ENCODE measurements around the gene ZNF792. TPM values are rescaled to one million over a fixed set of nuclear protein-coding genes. Genes with fewer than 3 reads are reported as not detected.
"Not testable (repeated sequence)": the region's sequence is repeated elsewhere in the genome, so short reads cannot be mapped to it uniquely, and the experiment has no call there.

The ZNF792 gene
- polyA plus RNA-seq, 1 experiment = 4.0 TPM

DNA sequence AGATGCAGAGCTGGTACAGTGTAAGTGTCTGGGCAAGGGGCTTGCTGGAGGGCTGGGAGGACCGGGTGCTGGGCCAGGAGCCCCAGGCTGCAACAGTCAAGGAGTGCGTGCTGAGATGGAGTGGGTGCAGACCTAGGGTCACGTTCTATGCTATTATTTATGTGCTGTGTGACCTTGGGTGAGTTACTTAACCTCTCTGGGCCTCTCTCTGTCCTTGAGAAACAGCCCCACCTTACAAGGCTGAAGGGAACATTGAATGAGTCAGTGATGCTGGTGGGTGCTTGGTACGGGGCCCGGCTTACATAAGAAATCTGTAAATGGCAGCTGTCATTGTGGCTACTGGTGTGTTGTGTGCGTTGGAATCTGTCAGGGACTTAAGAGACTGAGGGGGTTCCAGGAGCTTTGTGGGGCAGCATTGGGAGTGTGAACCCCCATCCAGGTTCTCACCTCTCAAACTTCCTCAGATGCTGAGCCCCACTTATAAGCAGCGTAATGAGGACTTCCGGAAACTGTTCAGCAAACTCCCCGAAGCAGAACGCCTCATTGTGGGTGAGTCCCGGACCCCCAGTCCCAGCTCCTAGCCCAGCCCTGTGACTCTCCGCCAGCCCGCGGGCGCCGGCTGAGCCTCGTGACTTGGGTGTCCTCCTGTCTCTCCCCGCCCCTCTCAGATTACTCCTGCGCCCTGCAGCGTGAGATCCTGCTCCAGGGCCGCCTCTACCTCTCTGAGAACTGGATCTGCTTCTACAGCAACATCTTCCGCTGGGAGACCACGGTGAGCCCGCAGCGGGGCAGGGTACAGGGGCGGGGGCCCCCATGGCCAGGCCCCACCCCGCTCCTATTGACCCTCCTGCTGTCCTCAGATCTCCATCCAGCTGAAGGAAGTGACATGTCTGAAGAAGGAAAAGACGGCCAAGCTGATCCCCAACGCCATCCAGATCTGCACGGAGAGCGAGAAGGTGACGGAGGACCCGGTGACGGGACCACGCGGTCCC, 45.7 kb upstream of the ZNF792 start:
- CTCF ChIA-PET = interaction anchor here (1.1 to 1.4 kb wide), 2 partner anchors 37 to 58 kb away, joined by 5 to 7 read pairs; no protein-coding TSS in a partner anchor
- DNase-seq (ENCODE audit: low read depth, low spot score) = no peak
- TF ChIP-seq, protein P1, sequence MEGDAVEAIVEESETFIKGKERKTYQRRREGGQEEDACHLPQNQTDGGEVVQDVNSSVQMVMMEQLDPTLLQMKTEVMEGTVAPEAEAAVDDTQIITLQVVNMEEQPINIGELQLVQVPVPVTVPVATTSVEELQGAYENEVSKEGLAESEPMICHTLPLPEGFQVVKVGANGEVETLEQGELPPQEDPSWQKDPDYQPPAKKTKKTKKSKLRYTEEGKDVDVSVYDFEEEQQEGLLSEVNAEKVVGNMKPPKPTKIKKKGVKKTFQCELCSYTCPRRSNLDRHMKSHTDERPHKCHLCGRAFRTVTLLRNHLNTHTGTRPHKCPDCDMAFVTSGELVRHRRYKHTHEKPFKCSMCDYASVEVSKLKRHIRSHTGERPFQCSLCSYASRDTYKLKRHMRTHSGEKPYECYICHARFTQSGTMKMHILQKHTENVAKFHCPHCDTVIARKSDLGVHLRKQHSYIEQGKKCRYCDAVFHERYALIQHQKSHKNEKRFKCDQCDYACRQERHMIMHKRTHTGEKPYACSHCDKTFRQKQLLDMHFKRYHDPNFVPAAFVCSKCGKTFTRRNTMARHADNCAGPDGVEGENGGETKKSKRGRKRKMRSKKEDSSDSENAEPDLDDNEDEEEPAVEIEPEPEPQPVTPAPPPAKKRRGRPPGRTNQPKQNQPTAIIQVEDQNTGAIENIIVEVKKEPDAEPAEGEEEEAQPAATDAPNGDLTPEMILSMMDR (IDR thresholded peaks at IDR 0.05; ENCODE audit: low read depth, low read length) = no peak

DNA sequence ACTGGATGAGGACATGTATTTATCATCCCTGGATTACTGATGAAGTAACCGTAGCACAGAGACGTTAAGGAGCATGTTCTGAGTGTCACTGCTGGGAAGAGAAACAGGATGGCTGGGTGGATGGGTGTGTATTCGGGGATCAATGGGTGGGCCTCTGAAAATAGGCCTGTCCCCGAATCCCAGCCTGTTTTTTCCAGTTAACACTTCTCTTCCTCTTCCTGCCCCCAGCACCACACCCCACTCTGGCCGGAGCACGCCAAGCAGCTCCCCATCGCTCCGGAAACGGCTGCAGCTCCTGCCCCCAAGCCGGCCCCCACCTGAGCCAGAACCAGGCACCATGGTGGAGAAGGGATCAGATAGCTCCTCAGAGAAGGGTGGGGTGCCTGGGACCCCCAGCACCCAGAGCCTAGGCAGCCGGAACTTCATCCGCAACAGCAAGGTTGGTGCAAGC, 44.9 kb upstream of the ZNF792 start:
- TF ChIP-seq, protein P1 (IDR thresholded peaks at IDR 0.05; ENCODE audit: low read depth, low read length) = no peak
- no peak overlapping the region for H3K4me3 ChIP-seq (ENCODE audit: low read depth, low read length)
- DNase-seq (ENCODE audit: low read depth, low spot score) = no peak
- POLR2A ChIA-PET = no interaction called here
- CTCF ChIA-PET = interaction anchor here (1.1 to 1.4 kb wide), 3 partner anchors 36 to 106 kb away, joined by 4 to 7 read pairs (median 5); no protein-coding TSS in a partner anchor
- H3K27ac ChIP-seq (ENCODE audit: low read depth, low read length) = no peak overlapping the region
- H3K9me3 ChIP-seq (ENCODE audit: control insufficient read depth, insufficient read depth, low read length) = no peaks in the 10 kb centered on the region; the same call in 1 of the 2 replicates
- H3K27me3 ChIP-seq (ENCODE audit: control insufficient read depth, insufficient read depth, low read length) = no peaks in the 10 kb centered on the region

More for the DNA sequence above, 45.7 kb upstream of the ZNF792 start:
- H3K27ac ChIP-seq (ENCODE audit: low read depth, low read length) = no peak overlapping the region
- no peaks in the 10 kb centered on the region for H3K27me3 ChIP-seq (ENCODE audit: control insufficient read depth, insufficient read depth, low read length)
- no peaks in the 10 kb centered on the region; the same call in 1 of the 2 replicates for H3K9me3 ChIP-seq (ENCODE audit: control insufficient read depth, insufficient read depth, low read length)
- POLR2A ChIA-PET = no interaction called here
- no peak overlapping the region for H3K4me3 ChIP-seq (ENCODE audit: low read depth, low read length)

DNA sequence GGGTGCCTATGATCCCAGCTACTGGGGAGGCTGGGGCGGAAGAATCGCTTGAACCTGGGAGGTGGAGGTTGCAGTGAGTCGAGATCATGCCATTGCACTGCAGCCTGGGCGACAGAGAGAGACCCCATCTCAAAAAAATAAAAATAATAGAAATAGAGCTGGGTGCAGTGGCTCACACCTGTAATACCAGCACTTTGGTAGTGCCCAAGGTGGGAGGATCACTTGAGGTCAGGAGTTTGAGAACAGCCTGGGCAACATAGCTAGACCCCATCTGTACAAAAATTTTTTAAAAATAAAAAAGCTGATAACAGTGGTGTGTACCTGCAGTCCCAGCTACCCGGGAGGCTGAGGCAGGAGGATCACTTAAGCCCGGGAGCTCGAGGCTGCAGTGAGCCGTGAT, 43.4 kb upstream of the ZNF792 start:
- CTCF ChIA-PET = interaction anchor here (1.4 to 1.8 kb wide), 2 partner anchors 37 to 107 kb away, joined by 4 to 6 read pairs; no protein-coding TSS in a partner anchor
- H3K9me3 ChIP-seq (ENCODE audit: control insufficient read depth, insufficient read depth, low read length); H3K27ac ChIP-seq (ENCODE audit: low read depth, low read length); DNase-seq (ENCODE audit: low read depth, low spot score); POLR2A ChIA-PET; H3K4me3 ChIP-seq (ENCODE audit: low read depth, low read length); H3K27me3 ChIP-seq (ENCODE audit: control insufficient read depth, insufficient read depth, low read length): not testable (repeated sequence)

DNA sequence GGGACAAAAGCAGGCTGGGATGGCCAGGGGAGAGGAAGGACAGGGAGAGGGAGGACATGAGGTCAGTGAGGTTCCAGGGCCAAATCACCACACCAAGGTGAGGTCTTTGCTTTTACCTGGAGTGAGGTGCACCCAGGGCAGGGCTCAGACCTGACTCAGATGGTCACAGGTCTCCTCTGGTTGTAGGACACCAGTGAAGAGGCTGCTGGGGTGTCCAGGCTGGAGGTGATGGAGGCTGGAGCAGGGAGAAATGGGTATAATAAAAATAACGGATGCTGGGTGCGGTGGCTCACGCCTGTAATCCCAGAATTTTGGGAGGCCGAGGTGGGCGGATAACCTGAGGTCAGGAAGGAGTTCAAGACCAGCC, 43.0 kb upstream of the ZNF792 start:
- Histone ChIP-seq H3K9me3 (ENCODE audit: control insufficient read depth, insufficient read depth, low read length) (no peaks in the 10 kb centered on the region; the same call in 1 of the 2 replicates), H3K27ac (ENCODE audit: low read depth, low read length) (no peak overlapping the region), H3K27me3 (ENCODE audit: control insufficient read depth, insufficient read depth, low read length) (no peaks in the 10 kb centered on the region), H3K4me3 (ENCODE audit: low read depth, low read length) (no peak overlapping the region)
- TF ChIP-seq, protein P1 (IDR thresholded peaks at IDR 0.05; ENCODE audit: low read depth, low read length) = no peak
- no peak for DNase-seq (ENCODE audit: low read depth, low spot score)
- ChIA-PET POLR2A (no interaction called here), CTCF (interaction anchor here (1.2 to 1.8 kb wide), 2 partner anchors 34 to 37 kb away, joined by 6 to 7 read pairs; no protein-coding TSS in a partner anchor)

DNA sequence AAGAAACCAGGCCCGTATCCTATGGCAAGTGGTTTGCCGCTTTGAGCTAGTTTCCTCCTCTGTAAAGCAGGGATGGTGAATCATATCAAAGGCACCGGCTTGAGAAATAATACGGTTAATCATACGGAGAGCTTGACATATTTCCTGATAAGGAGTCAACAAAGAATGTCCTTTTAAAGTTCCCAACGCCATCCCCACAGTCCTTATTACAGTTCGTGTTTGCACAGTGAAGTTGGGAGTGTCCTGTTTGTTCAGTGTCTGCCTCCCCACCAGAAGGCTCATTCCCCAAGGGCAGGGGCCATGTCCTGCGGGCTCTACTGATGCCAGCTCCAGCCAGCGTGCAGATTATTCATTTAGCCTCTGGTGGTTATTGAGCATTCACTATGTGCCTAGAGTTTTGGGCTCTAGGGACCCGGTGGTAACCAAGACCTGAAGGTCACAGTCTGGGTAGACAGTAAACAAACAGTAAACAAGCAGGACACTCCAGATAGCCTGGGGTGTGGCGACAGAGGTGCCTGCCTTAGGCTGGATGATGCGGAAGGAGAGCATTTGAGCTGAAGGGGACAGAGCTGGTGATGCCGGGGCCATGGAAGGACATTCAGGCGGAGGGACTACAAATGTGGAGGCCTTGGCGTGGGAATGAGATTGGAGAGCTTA, 42.4 kb upstream of the ZNF792 start:
- CTCF ChIA-PET = interaction anchor here (0.9 to 1.8 kb wide), 6 partner anchors 32 to 134 kb away, joined by 3 to 7 read pairs (median 6); partner anchors contain the start of gene LGI4
- Histone ChIP-seq H3K4me3 (ENCODE audit: low read depth, low read length) (no peak overlapping the region), H3K9me3 (ENCODE audit: control insufficient read depth, insufficient read depth, low read length) (no peaks in the 10 kb centered on the region; the same call in 1 of the 2 replicates), H3K27ac (ENCODE audit: low read depth, low read length) (no peak overlapping the region), H3K27me3 (ENCODE audit: control insufficient read depth, insufficient read depth, low read length) (no peaks in the 10 kb centered on the region)
- POLR2A ChIA-PET = interaction anchor here (0.5 kb wide), 1 partner anchor 680 kb away, joined by 3 read pairs; no protein-coding TSS in a partner anchor
- TF ChIP-seq, protein P1 (IDR thresholded peaks at IDR 0.05; ENCODE audit: low read depth, low read length) = no peak
- no peak for DNase-seq (ENCODE audit: low read depth, low spot score)

DNA sequence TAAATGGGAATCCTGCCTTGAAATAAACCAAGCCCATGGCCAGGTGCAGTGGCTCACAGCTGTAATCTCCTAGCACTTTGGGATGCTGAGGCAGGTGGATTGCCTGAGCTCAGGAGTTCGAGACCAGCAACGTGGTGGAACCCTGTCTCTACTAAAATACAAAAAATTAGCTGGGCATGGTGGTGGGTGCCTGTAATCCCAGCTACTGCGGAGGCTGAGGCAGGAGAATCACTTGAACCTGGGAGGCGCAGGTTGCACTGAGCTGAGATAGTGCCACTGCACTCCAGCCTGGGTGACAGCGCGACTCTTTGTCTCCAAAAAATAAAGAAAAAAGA, 41.9 kb upstream of the ZNF792 start:
- not testable (repeated sequence) for H3K27me3 ChIP-seq (ENCODE audit: control insufficient read depth, insufficient read depth, low read length); H3K4me3 ChIP-seq (ENCODE audit: low read depth, low read length); H3K27ac ChIP-seq (ENCODE audit: low read depth, low read length); DNase-seq (ENCODE audit: low read depth, low spot score); H3K9me3 ChIP-seq (ENCODE audit: control insufficient read depth, insufficient read depth, low read length)
- ChIA-PET CTCF (interaction anchor here (0.9 to 1.8 kb wide), 6 partner anchors 32 to 135 kb away, joined by 3 to 7 read pairs (median 6); partner anchors contain the start of gene LGI4), POLR2A (interaction anchor here (0.5 kb wide), 1 partner anchor 680 kb away, joined by 3 read pairs; no protein-coding TSS in a partner anchor)

Data from AG04450 (cell line).